Gastroesophageal sphincter (tissue), 4 donors: ENCODE measurements around the gene GLS2. TPM values are rescaled to one million over a fixed set of nuclear protein-coding genes. Genes with fewer than 3 reads are reported as not detected.

Experiments used
- ATAC-seq: fragments of 150-250 bp; one replicate; pipeline ENCODE4 v1.9.1; 2016; ENCODE audit warnings: mild to moderate bottlenecking, moderate library complexity
- H3K27ac ChIP-seq, 4 donors: fragments of 200-600 bp; sonication (generic) in 3 of 4; 1 replicate in 3 of 4; 2 replicates in 1 of 4; pipeline ENCODE4 v1.5.1; 2016 to 2019
- H3K27me3 ChIP-seq: fragments of 200-600 bp; sonication (generic); one replicate; pipeline ENCODE4 v1.5.1; 2019
- H3K36me3 ChIP-seq, 2 donors: fragments of 200-600 bp; sonication (generic); one replicate each; pipeline ENCODE4 v1.5.1; 2019; ENCODE audit warnings: control low read depth in 1 of 2
- H3K4me1 ChIP-seq, 3 donors: fragments of 200-600 bp; sonication (generic); 1 replicate in 2 of 3; 2 replicates in 1 of 3; pipeline ENCODE4 v1.5.1; 2016 to 2019; ENCODE audit warnings: control low read depth in 2 of 3
- H3K4me3 ChIP-seq, 2 donors: fragments of 200-600 bp; sonication (generic); one replicate each; pipeline ENCODE4 v1.5.1; 2019; ENCODE audit warnings: mild to moderate bottlenecking in 1 of 2, moderate library complexity in 1 of 2
- H3K9me3 ChIP-seq, 3 donors: fragments of 200-600 bp; sonication (generic); one replicate each; pipeline ENCODE4 v1.5.1; 2017 to 2019; ENCODE audit warnings: control low read depth in 2 of 3
- EP300 ChIP-seq: sonication (generic); formaldehyde crosslinking; IDR thresholded peaks from one replicate; pipeline ENCODE4 v1.6.1; 2017; ENCODE audit warnings: antibody characterized with exemption, mild to moderate bottlenecking
- POLR2A ChIP-seq, 2 donors: fragments of 450-650 bp; IDR thresholded peaks; one replicate each; pipeline ENCODE4 v1.6.1; 2017; ENCODE audit warnings: antibody characterized with exemption in 2 of 2, mild to moderate bottlenecking in 2 of 2, moderate library complexity in 1 of 2
- POLR2AphosphoS5 ChIP-seq: sonication (generic); formaldehyde crosslinking; IDR thresholded peaks from one replicate; pipeline ENCODE4 v1.6.1; 2017; ENCODE audit warnings: antibody characterized with exemption
- WGBS, 2 donors: methylation state at CpG; one replicate each; pipeline ENCODE4 v1.1.5; 2018; ENCODE audit warnings: low coverage in 1 of 2; 5-methylcytosine and 5-hydroxymethylcytosine counted together
- total RNA-seq, 4 donors: library from RNA; depleted of rRNA; stranded (reverse); fragments of >200 nt; gene quantifications; one replicate each; pipeline ENCODE4 v1.1.0, GENCODE V29; 2016
- TF ChIP-seq, protein P1 (sequence below), 4 experiments: fragments of 200-600 bp in 2 of 4; fragments of 450-650 bp in 2 of 4; sonication (generic) in 1 of 4; IDR thresholded peaks; one replicate each; pipeline ENCODE4 v1.5.1; 2017 to 2019; ENCODE audit warnings: antibody characterized with exemption in 4 of 4, mild to moderate bottlenecking in 2 of 4, moderate library complexity in 2 of 4

GLS2 gene
- 1 to 10 TPM; 1.1 to 4.1 (median 1.6) TPM for total RNA-seq

GRCh38 chr12:56488041-56488955, at the start of gene GLS2:
Gene GLS2, minus strand, starts transcription at chr12:56488161. Its CDS starts 43 bp downstream, at chr12:56488118.
- no peaks in the 10 kb centered on the region for H3K27me3 ChIP-seq
- peak within 1 kb of the TSS in 2 of 4 donors; percentile 18 to 59 for H3K27ac ChIP-seq
- 4 to 20% methylated on average over 8 to 20 of the region's 59 CpGs for WGBS, 2 donors
- no peaks in the 10 kb centered on the region for H3K9me3 ChIP-seq
- H3K4me1 ChIP-seq, result peaks cover 0 to 20% (median 6%) of the 10 kb centered on the region in 3 donors
- no peak for TF ChIP-seq POLR2AphosphoS5
- TF ChIP-seq, protein P1, sequence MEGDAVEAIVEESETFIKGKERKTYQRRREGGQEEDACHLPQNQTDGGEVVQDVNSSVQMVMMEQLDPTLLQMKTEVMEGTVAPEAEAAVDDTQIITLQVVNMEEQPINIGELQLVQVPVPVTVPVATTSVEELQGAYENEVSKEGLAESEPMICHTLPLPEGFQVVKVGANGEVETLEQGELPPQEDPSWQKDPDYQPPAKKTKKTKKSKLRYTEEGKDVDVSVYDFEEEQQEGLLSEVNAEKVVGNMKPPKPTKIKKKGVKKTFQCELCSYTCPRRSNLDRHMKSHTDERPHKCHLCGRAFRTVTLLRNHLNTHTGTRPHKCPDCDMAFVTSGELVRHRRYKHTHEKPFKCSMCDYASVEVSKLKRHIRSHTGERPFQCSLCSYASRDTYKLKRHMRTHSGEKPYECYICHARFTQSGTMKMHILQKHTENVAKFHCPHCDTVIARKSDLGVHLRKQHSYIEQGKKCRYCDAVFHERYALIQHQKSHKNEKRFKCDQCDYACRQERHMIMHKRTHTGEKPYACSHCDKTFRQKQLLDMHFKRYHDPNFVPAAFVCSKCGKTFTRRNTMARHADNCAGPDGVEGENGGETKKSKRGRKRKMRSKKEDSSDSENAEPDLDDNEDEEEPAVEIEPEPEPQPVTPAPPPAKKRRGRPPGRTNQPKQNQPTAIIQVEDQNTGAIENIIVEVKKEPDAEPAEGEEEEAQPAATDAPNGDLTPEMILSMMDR (IDR thresholded peaks at IDR 0.05), result no peak
- TF ChIP-seq POLR2A (IDR thresholded peaks at IDR 0.05), result no peak
- no peak for TF ChIP-seq EP300
- peak within 1 kb of the TSS; percentile 58 to 68 for H3K4me3 ChIP-seq
- no peaks in the 10 kb centered on the region for H3K36me3 ChIP-seq
- peak; percentile 98 for ATAC-seq

GRCh38 chr12:56537546-56537945, 49.6 kb upstream of the GLS2 start:
- Histone ChIP-seq H3K4me1 (peaks cover 0 to 4% (median 0%) of the 10 kb centered on the region in 3 donors), H3K9me3 (no peaks in the 10 kb centered on the region), H3K27me3 (no peaks in the 10 kb centered on the region), H3K36me3 (peaks cover 0 to 5% of the 10 kb centered on the region in 2 donors), H3K27ac (no peak overlapping the region), H3K4me3 (no peak overlapping the region)
- ATAC-seq, result no peak
- no peak for TF ChIP-seq POLR2AphosphoS5
- no peak for TF ChIP-seq POLR2A (IDR thresholded peaks at IDR 0.05)
- no peak for TF ChIP-seq EP300
- TF ChIP-seq, protein P1 (IDR thresholded peaks at IDR 0.05), result no peak

DNA sequence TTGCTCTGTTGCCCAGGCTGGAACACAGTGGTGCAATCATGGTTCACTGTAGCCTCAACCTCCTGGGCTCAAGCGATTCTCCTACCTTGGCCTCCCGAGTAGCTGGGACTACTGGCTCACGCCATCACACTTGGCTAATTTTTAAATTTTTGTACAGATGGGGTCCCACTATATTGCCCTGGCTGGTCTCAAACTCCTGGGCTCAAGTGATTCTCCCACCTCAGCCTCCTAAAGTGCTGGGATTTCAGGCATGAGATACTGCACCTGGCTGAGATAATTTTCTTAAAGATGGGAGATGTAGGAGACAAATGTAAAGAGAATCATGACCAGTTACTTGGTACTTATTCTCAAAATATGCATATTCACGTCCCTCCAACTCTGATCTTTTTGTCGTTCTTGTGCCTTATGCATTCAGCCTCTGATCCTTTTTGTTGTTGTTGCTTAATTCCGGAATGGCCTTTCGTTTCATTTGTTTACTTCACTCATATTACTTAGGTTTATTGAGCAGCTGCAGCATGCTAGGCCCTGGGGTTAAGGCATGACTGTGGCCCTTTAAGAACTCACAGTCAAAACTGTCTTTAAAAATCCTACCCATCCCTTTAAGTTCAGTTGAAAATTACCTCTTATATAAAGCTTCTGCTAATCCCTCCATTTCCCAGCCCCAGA, 42.6 kb upstream of the GLS2 start:
- ATAC-seq, result no peak
- Histone ChIP-seq H3K27me3 (no peaks in the 10 kb centered on the region), H3K4me3 (no peak overlapping the region), H3K9me3 (no peaks in the 10 kb centered on the region), H3K27ac (no peak overlapping the region), H3K4me1 (peaks cover 0 to 59% (median 8%) of the 10 kb centered on the region in 3 donors), H3K36me3 (no peaks in the 10 kb centered on the region)
- 60 to 62% methylated on average over 4 to 7 of the region's 7 CpGs for WGBS, 2 donors
- TF ChIP-seq EP300 (no peak), POLR2AphosphoS5 (no peak), POLR2A (IDR thresholded peaks at IDR 0.05) (no peak)
- TF ChIP-seq, protein P1 (IDR thresholded peaks at IDR 0.05), result no peak

DNA sequence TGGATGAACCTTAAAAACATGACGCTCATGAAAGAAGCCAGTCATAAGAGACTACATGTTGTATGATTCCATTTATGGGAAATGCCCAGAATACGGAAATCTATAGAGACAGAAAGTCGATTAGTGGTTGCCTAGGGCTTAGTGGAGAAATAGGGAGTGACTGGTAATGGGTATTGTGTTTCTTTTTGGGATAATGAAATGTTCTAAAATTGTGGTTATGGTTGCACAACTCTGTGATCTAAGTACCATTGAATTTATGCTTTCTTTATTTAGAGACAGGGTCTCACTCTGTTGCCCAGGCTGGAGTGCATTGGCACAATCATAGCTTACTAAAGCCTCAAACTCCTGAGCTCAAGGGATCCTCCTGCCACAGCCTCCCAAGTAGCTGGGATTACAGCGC, 41.7 kb upstream of the GLS2 start:
- 82 to 92% methylated on average over 3 to 4 of the region's 4 CpGs for WGBS, 2 donors
- H3K4me1 ChIP-seq, result peaks cover 0 to 67% (median 14%) of the 10 kb centered on the region in 3 donors

More for the DNA sequence above, 41.7 kb upstream of the GLS2 start:
- ATAC-seq, result no peak
- Histone ChIP-seq H3K4me3 (no peak overlapping the region), H3K9me3 (no peaks in the 10 kb centered on the region), H3K27ac (no peak overlapping the region), H3K36me3 (no peaks in the 10 kb centered on the region), H3K27me3 (no peaks in the 10 kb centered on the region)
- no peak for TF ChIP-seq POLR2AphosphoS5
- no peak for TF ChIP-seq POLR2A (IDR thresholded peaks at IDR 0.05)
- TF ChIP-seq EP300, result no peak
- TF ChIP-seq, protein P1 (IDR thresholded peaks at IDR 0.05), result no peak
